Islet precursor cell (in vitro differentiated cells): ENCODE measurements around the gene CDR2.
A peak's percentile ranks its signal among the peaks of the same experiment; 100 is the strongest.
"Not testable (repeated sequence)": the region's sequence is repeated elsewhere in the genome, so short reads cannot be mapped to it uniquely, and the experiment has no call there.

Experiments
- DNase-seq: peaks from one replicate; pipeline ENCODE4 v3.0.0-alpha.2; 2018

CDR2 gene

GRCh38 chr16:22374311-22375116 is at the start of gene CDR2:
Gene CDR2, minus strand, starts transcription at chr16:22374619. Its CDS starts 310 bp downstream, at chr16:22374309.
- peak; percentile 99 for DNase-seq

GRCh38 chr16:22423716-22424115 is 49.3 kb upstream of the CDR2 start:
- DNase-seq = no peak

GRCh38 chr16:22421136-22421535 is 46.7 kb upstream of the CDR2 start:
- no peak for DNase-seq

GRCh38 chr16:22420606-22421135 is 46.3 kb upstream of the CDR2 start:
- DNase-seq = no peak

- DNase-seq = no peak
These were observed 45.5 kb upstream of the CDR2 start for GRCh38 chr16:22419908-22420307.

- no peak for DNase-seq
These were observed 44.4 kb upstream of the CDR2 start for GRCh38 chr16:22418826-22419225.

GRCh38 chr16:22417798-22418197 is 43.4 kb upstream of the CDR2 start:
- DNase-seq = not testable (repeated sequence)

GRCh38 chr16:22417019-22417418 is 42.6 kb upstream of the CDR2 start:
- DNase-seq = no peak

GRCh38 chr16:22413819-22414218 is 39.4 kb upstream of the CDR2 start:
- DNase-seq = no peak

GRCh38 chr16:22407486-22407885 is 33.1 kb upstream of the CDR2 start:
- no peak for DNase-seq

- no peak for DNase-seq
These were observed 27.8 kb upstream of the CDR2 start for GRCh38 chr16:22402191-22402590.

- no peak for DNase-seq
These were observed 26.5 kb upstream of the CDR2 start for GRCh38 chr16:22400900-22401299.

- DNase-seq = no peak
These were observed 23.5 kb upstream of the CDR2 start for GRCh38 chr16:22397931-22398330.

- DNase-seq = peak; percentile 79
These were observed 23.0 kb upstream of the CDR2 start for GRCh38 chr16:22397464-22397863.

- DNase-seq = no peak
These were observed 21.5 kb upstream of the CDR2 start for GRCh38 chr16:22395960-22396359.

- no peak for DNase-seq
These were observed 19.7 kb upstream of the CDR2 start for GRCh38 chr16:22394121-22394520.

- DNase-seq = no peak
These were observed 13.8 kb upstream of the CDR2 start for GRCh38 chr16:22388101-22388644.

- DNase-seq = no peak
These were observed 12.6 kb upstream of the CDR2 start for GRCh38 chr16:22386976-22387375.

GRCh38 chr16:22385196-22385595 is 10.8 kb upstream of the CDR2 start:
- no peak for DNase-seq

GRCh38 chr16:22383827-22384226 is 9.4 kb upstream of the CDR2 start:
- no peak for DNase-seq

GRCh38 chr16:22381392-22381791 is 7.0 kb upstream of the CDR2 start:
- no peak for DNase-seq

GRCh38 chr16:22380529-22380928 is 6.1 kb upstream of the CDR2 start:
- DNase-seq = no peak

GRCh38 chr16:22379656-22380055 is 5.2 kb upstream of the CDR2 start:
- no peak for DNase-seq

GRCh38 chr16:22375963-22376640 is 1.7 kb upstream of the CDR2 start:
- DNase-seq = no peak
